Measurements from ENCODE around the gene GRAMD1B. TPM values are rescaled to one million over a fixed set of nuclear protein-coding genes. Genes with fewer than 3 reads are reported as not detected.
"Not testable (repeated sequence)": the region's sequence is repeated elsewhere in the genome, so short reads cannot be mapped to it uniquely, and the experiment has no call there.

The GRAMD1B gene
- total RNA-seq, 1 donor from 2014 or later, result 40.7 TPM

- intact Hi-C loops (cut with micrococcal nuclease), result no loop called here
Observed at GRCh38 chr11:123439616-123440015, 9.5 kb downstream of the GRAMD1B start.

GRCh38 chr11:123441161-123441560, 11.1 kb downstream of the GRAMD1B start:
- intact Hi-C loops (cut with micrococcal nuclease), result no loop called here

GRCh38 chr11:123443851-123444623, 14.0 kb downstream of the GRAMD1B start:
- intact Hi-C loops (cut with micrococcal nuclease), result no loop called here

- intact Hi-C loops (cut with micrococcal nuclease), result no loop called here
Observed at GRCh38 chr11:123448823-123449222, 18.8 kb downstream of the GRAMD1B start.

GRCh38 chr11:123449436-123449835, 19.4 kb downstream of the GRAMD1B start:
- intact Hi-C loops (cut with micrococcal nuclease), result no loop called here

GRCh38 chr11:123450623-123451022, 20.6 kb downstream of the GRAMD1B start:
- intact Hi-C loops (cut with micrococcal nuclease), result no loop called here

- intact Hi-C loops (cut with micrococcal nuclease), result no loop called here
Observed at GRCh38 chr11:123451183-123451781, 21.2 kb downstream of the GRAMD1B start.

GRCh38 chr11:123452794-123453193, 22.7 kb downstream of the GRAMD1B start:
- intact Hi-C loops (cut with micrococcal nuclease), result no loop called here

GRCh38 chr11:123454060-123454651, 24.1 kb downstream of the GRAMD1B start:
- intact Hi-C loops (cut with micrococcal nuclease), result loop anchor here (1.0 to 2.0 kb wide), 3 partner anchors 23 to 391 kb away; partner anchors contain the start of gene HSPA8

GRCh38 chr11:123454796-123455195, 24.7 kb downstream of the GRAMD1B start:
- intact Hi-C loops (cut with micrococcal nuclease), result loop anchor here (1.0 to 2.0 kb wide), 3 partner anchors 23 to 392 kb away; partner anchors contain the start of gene HSPA8

GRCh38 chr11:123456448-123456847, 26.4 kb downstream of the GRAMD1B start:
- intact Hi-C loops (cut with micrococcal nuclease), result not testable (repeated sequence)

- intact Hi-C loops (cut with micrococcal nuclease), result no loop called here
Observed at GRCh38 chr11:123457187-123457770, 27.2 kb downstream of the GRAMD1B start.

- intact Hi-C loops (cut with micrococcal nuclease), result no loop called here
Observed at GRCh38 chr11:123458501-123458900, 28.4 kb downstream of the GRAMD1B start.

- intact Hi-C loops (cut with micrococcal nuclease), result no loop called here
Observed at GRCh38 chr11:123460012-123460700, 30.1 kb downstream of the GRAMD1B start.

GRCh38 chr11:123461164-123461563, 31.1 kb downstream of the GRAMD1B start:
- intact Hi-C loops (cut with micrococcal nuclease), result no loop called here

GRCh38 chr11:123465667-123466066, 35.6 kb downstream of the GRAMD1B start:
- intact Hi-C loops (cut with micrococcal nuclease), result not testable (repeated sequence)

GRCh38 chr11:123466172-123466571, 36.1 kb downstream of the GRAMD1B start:
- intact Hi-C loops (cut with micrococcal nuclease), result not testable (repeated sequence)

GRCh38 chr11:123469089-123469488, 39.0 kb downstream of the GRAMD1B start:
- intact Hi-C loops (cut with micrococcal nuclease), result no loop called here

- intact Hi-C loops (cut with micrococcal nuclease), result no loop called here
Observed at GRCh38 chr11:123469586-123469985, 39.5 kb downstream of the GRAMD1B start.

- intact Hi-C loops (cut with micrococcal nuclease), result no loop called here
Observed at GRCh38 chr11:123470842-123471241, 40.8 kb downstream of the GRAMD1B start.

- intact Hi-C loops (cut with micrococcal nuclease), result no loop called here
Observed at GRCh38 chr11:123472236-123472935, 42.3 kb downstream of the GRAMD1B start.

All from T-helper 2 cell treated with Interferon-gamma antibody and Interleukin-4, amounts not matched to agents 100 ng/mL and 5 ng/mL, for 36 hours (primary cell).